Neural cell (in vitro differentiated cells): Measurements from ENCODE around the gene SRI. TPM values are rescaled to one million over a fixed set of nuclear protein-coding genes. Genes with fewer than 3 reads are reported as not detected.
"Not testable (repeated sequence)": the region's sequence is repeated elsewhere in the genome, so short reads cannot be mapped to it uniquely, and the experiment has no call there.

Experiments used
- H2AFZ ChIP-seq: fragments of 200-600, 300-800 bp; sonication (generic), shearing (Covaris generic); 2 replicates; pipeline ENCODE4 v1.6.0; 2014; ENCODE audit warnings: low read depth, mild to moderate bottlenecking, antibody characterized with exemption, low read length, moderate library complexity
- H3F3A ChIP-seq: fragments of 200-600 bp; shearing (Covaris generic); 2 replicates; pipeline ENCODE4 v1.6.1; 2016; ENCODE audit warnings: mild to moderate bottlenecking, moderate library complexity, mixed read lengths, antibody characterized with exemption, low read length; ENCODE audit not compliant: insufficient read depth, poor library complexity, severe bottlenecking
- H3K27ac ChIP-seq: fragments of 200-600, 300-800 bp; sonication (generic), shearing (Covaris generic); 2 replicates; pipeline ENCODE4 v1.5.1; 2014; ENCODE audit warnings: mild to moderate bottlenecking, low read length, moderate library complexity
- H3K27me3 ChIP-seq: fragments of 300-800, 200-600 bp; sonication (generic), shearing (Covaris generic); 2 replicates; pipeline ENCODE4 v1.6.0; 2014; ENCODE audit warnings: mild to moderate bottlenecking, low read depth, low read length, moderate library complexity; ENCODE audit not compliant: insufficient read depth
- H3K36me3 ChIP-seq: fragments of 300-800, 200-600 bp; sonication (generic), shearing (Covaris generic); 2 replicates; pipeline ENCODE4 v1.5.1; 2014; ENCODE audit warnings: mild to moderate bottlenecking, antibody characterized with exemption, low read length, moderate library complexity; ENCODE audit not compliant: insufficient read depth
- H3K4me2 ChIP-seq: fragments of 300-800, 200-600 bp; sonication (generic), shearing (Covaris generic); 2 replicates; pipeline ENCODE4 v1.6.0; 2014; ENCODE audit warnings: mild to moderate bottlenecking, low read length
- H3K4me3 ChIP-seq: fragments of 300-800, 200-600 bp; sonication (generic), shearing (Covaris generic); 2 replicates; pipeline ENCODE4 v1.5.1; 2014; ENCODE audit warnings: mild to moderate bottlenecking, low read length, moderate library complexity
- H3K79me2 ChIP-seq: fragments of 200-600 bp; shearing (Covaris generic); replicated peaks from 2 replicates; pipeline ENCODE4 v1.6.0; 2014; ENCODE audit warnings: mild to moderate bottlenecking, low read length, moderate library complexity; ENCODE audit not compliant: insufficient read depth
- H3K9ac ChIP-seq: fragments of 300-800, 200-600 bp; sonication (generic), shearing (Covaris generic); 2 replicates; pipeline ENCODE4 v1.6.1; 2016; ENCODE audit warnings: mild to moderate bottlenecking, low read length, mixed read lengths
- H3K9me2 ChIP-seq: fragments of 200-600 bp; shearing (Covaris generic); 2 replicates; pipeline ENCODE4 v1.6.1; 2016; ENCODE audit warnings: mild to moderate bottlenecking, low read length, mixed read lengths; ENCODE audit not compliant: insufficient read depth
- H3K9me3 ChIP-seq: fragments of 200-600, 300-800 bp; sonication (generic), shearing (Covaris generic); 2 replicates; pipeline ENCODE4 v1.6.1; 2016; ENCODE audit warnings: mild to moderate bottlenecking, mixed run types, low read length, moderate library complexity, mixed read lengths
- H4K20me1 ChIP-seq: fragments of 200-600 bp; shearing (Covaris generic); 2 replicates; pipeline ENCODE4 v1.6.1; 2016; ENCODE audit warnings: mild to moderate bottlenecking, mixed run types; ENCODE audit not compliant: insufficient read depth
- EP300 ChIP-seq: fragments of 450-650 bp; conservative IDR thresholded peaks from 2 replicates; pipeline ENCODE4 v1.6.1; 2014; ENCODE audit warnings: antibody characterized with exemption, mild to moderate bottlenecking, moderate library complexity; ENCODE audit not compliant: poor library complexity, severe bottlenecking
- EZH2 ChIP-seq: fragments of 200-600, 300-800 bp; shearing (Covaris generic), sonication (generic); IDR thresholded peaks from 2 replicates; pipeline ENCODE4 v1.6.1; 2014; ENCODE audit warnings: antibody characterized with exemption, low read length, borderline replicate concordance, mild to moderate bottlenecking; ENCODE audit not compliant: insufficient read depth, poor library complexity, severe bottlenecking
- MXI1 ChIP-seq: fragments of 450-650 bp; conservative IDR thresholded peaks from 2 replicates; pipeline ENCODE4 v1.6.1; 2014; ENCODE audit warnings: antibody characterized with exemption, mild to moderate bottlenecking; ENCODE audit not compliant: poor library complexity, severe bottlenecking
- POLR2AphosphoS5 ChIP-seq: IDR thresholded peaks from 2 replicates; pipeline ENCODE4 v1.6.1; 2012
- RAD21 ChIP-seq: fragments of 450-650 bp; conservative IDR thresholded peaks from 2 replicates; pipeline ENCODE4 v1.6.1; 2014; ENCODE audit warnings: antibody characterized with exemption, mild to moderate bottlenecking, moderate library complexity
- SMC3 ChIP-seq: fragments of 450-650 bp; conservative IDR thresholded peaks from 2 replicates; pipeline ENCODE4 v1.6.1; 2014; ENCODE audit warnings: antibody characterized with exemption, mild to moderate bottlenecking, moderate library complexity; ENCODE audit not compliant: poor library complexity
- TAF1 ChIP-seq: IDR thresholded peaks from 2 replicates; pipeline ENCODE4 v1.6.1; 2012; ENCODE audit warnings: low read depth
- polyA plus RNA-seq: library from polyadenylated mRNA; depleted of rRNA; stranded (reverse); fragments of >200 nt; gene quantifications from 2 replicates; pipeline ENCODE4 v1.2.3, GENCODE V29; 2014
- TF ChIP-seq, protein P1 (sequence below): fragments of 450-650 bp; IDR thresholded peaks from 2 replicates; pipeline ENCODE4 v1.5.1; 2014; ENCODE audit warnings: antibody characterized with exemption, mild to moderate bottlenecking, moderate library complexity; ENCODE audit not compliant: poor library complexity, severe bottlenecking
- TF ChIP-seq, protein P2 (sequence below): IDR thresholded peaks from 2 replicates; pipeline ENCODE4 v1.6.1; 2012; ENCODE audit warnings: borderline replicate concordance

SRI gene
- polyA plus RNA-seq, 1 donor from 2014 or later, result 97.2 TPM

DNA sequence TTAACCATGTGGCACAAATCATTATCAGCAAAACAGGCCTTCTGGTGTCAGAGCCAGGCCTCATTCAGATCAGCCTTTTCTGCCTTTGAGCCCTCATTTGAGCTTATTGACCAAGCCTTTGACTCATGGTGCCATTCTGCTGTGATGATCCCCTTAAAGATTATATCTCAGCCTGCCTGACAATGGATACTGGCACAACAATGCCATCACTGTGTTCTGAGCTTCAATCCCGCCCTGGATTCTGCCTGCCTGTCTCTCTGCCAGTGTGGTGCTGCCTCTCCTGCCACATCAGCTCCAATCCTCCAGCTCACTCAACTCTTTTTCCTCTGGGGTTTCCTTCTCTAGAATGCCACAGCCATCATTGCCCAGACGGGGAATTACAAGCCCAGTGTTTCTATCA is 52.6 kb downstream of the SRI start:
- Histone ChIP-seq H3K36me3 (no peaks in the 10 kb centered on the region), H3F3A (no peaks in the 10 kb centered on the region), H3K9me2 (no peaks in the 10 kb centered on the region), H2AFZ (no peak overlapping the region), H3K79me2 (no peaks in the 10 kb centered on the region), H3K4me3 (no peak overlapping the region), H3K27me3 (no peaks in the 10 kb centered on the region), H3K4me2 (no peak overlapping the region), H3K9ac (no peak overlapping the region), H3K27ac (no peak overlapping the region), H4K20me1 (no peaks in the 10 kb centered on the region), H3K9me3 (no peaks in the 10 kb centered on the region)
- TF ChIP-seq TAF1 (no peak), MXI1 (no peak), EP300 (no peak), EZH2 (no peak), SMC3 (no peak), POLR2AphosphoS5 (no peak), RAD21 (no peak)
- TF ChIP-seq, protein P1, sequence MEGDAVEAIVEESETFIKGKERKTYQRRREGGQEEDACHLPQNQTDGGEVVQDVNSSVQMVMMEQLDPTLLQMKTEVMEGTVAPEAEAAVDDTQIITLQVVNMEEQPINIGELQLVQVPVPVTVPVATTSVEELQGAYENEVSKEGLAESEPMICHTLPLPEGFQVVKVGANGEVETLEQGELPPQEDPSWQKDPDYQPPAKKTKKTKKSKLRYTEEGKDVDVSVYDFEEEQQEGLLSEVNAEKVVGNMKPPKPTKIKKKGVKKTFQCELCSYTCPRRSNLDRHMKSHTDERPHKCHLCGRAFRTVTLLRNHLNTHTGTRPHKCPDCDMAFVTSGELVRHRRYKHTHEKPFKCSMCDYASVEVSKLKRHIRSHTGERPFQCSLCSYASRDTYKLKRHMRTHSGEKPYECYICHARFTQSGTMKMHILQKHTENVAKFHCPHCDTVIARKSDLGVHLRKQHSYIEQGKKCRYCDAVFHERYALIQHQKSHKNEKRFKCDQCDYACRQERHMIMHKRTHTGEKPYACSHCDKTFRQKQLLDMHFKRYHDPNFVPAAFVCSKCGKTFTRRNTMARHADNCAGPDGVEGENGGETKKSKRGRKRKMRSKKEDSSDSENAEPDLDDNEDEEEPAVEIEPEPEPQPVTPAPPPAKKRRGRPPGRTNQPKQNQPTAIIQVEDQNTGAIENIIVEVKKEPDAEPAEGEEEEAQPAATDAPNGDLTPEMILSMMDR, result no peak
- TF ChIP-seq, protein P2, sequence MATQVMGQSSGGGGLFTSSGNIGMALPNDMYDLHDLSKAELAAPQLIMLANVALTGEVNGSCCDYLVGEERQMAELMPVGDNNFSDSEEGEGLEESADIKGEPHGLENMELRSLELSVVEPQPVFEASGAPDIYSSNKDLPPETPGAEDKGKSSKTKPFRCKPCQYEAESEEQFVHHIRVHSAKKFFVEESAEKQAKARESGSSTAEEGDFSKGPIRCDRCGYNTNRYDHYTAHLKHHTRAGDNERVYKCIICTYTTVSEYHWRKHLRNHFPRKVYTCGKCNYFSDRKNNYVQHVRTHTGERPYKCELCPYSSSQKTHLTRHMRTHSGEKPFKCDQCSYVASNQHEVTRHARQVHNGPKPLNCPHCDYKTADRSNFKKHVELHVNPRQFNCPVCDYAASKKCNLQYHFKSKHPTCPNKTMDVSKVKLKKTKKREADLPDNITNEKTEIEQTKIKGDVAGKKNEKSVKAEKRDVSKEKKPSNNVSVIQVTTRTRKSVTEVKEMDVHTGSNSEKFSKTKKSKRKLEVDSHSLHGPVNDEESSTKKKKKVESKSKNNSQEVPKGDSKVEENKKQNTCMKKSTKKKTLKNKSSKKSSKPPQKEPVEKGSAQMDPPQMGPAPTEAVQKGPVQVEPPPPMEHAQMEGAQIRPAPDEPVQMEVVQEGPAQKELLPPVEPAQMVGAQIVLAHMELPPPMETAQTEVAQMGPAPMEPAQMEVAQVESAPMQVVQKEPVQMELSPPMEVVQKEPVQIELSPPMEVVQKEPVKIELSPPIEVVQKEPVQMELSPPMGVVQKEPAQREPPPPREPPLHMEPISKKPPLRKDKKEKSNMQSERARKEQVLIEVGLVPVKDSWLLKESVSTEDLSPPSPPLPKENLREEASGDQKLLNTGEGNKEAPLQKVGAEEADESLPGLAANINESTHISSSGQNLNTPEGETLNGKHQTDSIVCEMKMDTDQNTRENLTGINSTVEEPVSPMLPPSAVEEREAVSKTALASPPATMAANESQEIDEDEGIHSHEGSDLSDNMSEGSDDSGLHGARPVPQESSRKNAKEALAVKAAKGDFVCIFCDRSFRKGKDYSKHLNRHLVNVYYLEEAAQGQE, result no peak

DNA sequence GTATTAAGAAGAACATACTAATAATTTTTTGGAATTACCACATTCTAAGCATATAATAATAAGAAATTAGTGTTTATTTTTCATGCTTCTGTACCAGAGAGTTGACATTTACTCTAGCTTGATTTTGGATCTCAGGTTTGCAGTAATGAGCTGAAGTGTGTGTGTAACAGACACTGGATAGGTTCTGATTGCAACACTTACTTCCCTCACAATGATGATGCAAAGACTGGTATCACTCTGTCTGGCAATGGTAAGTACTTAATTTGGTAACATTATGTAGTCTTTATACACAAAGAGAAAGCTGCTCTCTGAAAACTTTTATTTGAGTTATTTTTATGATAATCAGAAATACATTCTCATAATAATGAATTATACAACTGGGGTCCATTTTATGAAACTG is 54.1 kb downstream of the SRI start:
- H3K79me2 ChIP-seq, result no peaks in the 10 kb centered on the region
- no peaks in the 10 kb centered on the region for H3F3A ChIP-seq
- no peak overlapping the region for H3K4me2 ChIP-seq
- H3K9ac ChIP-seq, result no peak overlapping the region
- no peaks in the 10 kb centered on the region for H4K20me1 ChIP-seq
- H3K4me3 ChIP-seq, result no peak overlapping the region
- H2AFZ ChIP-seq, result no peak overlapping the region
- H3K9me2 ChIP-seq, result no peaks in the 10 kb centered on the region
- H3K9me3 ChIP-seq, result no peaks in the 10 kb centered on the region
- H3K27me3 ChIP-seq, result no peaks in the 10 kb centered on the region
- no peak overlapping the region for H3K27ac ChIP-seq
- TF ChIP-seq SMC3 (no peak), TAF1 (no peak), MXI1 (no peak), RAD21 (no peak), POLR2AphosphoS5 (no peak), EP300 (no peak), EZH2 (no peak)
- TF ChIP-seq, protein P2, result no peak
- TF ChIP-seq, protein P1, result no peak
- no peaks in the 10 kb centered on the region for H3K36me3 ChIP-seq

DNA sequence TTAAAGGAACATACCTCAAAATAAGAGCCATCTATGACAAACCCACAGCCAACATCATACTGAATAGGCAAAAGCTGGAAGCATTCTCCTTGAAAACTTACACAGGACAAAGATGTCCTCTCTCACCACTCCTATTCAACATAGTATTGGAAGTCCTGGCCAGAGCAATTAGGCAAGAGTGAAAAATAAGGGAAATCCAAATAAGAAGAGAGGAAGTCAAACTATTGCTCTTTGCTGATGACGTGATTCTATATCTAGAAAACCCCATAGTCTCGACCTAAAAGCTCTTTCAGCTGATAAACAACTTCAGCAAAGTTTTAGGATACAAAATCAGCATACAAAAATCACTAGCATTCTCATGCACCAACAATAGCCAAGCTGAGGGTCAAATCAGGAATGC is 60.1 kb downstream of the SRI start:
- not testable (repeated sequence) for H3K4me2 ChIP-seq

More for the DNA sequence above, 60.1 kb downstream of the SRI start:
- H3K9me3 ChIP-seq, H3K9me2 ChIP-seq, H2AFZ ChIP-seq, H3K4me3 ChIP-seq, H3K27me3 ChIP-seq, H3K9ac ChIP-seq, H4K20me1 ChIP-seq, H3K79me2 ChIP-seq, H3K27ac ChIP-seq, H3F3A ChIP-seq, H3K36me3 ChIP-seq: not testable (repeated sequence)
